HG03039 (cell line): ENCODE results near the gene OR5H15.
"Not testable (repeated sequence)": the region's sequence is repeated elsewhere in the genome, so short reads cannot be mapped to it uniquely, and the experiment has no call there.

Experiments
- ATAC-seq: cut with Tn5 transposase; IDR thresholded peaks from one replicate; pipeline ENCODE4 v1.9.1; 2021; ENCODE audit warnings: mild to moderate bottlenecking, moderate library complexity; ENCODE audit not compliant: unreplicated experiment

The OR5H15 gene

GRCh38 chr3:98166396-98166795 lies at the start of gene OR5H15:
Gene OR5H15, plus strand, starts transcription at chr3:98166696. Its CDS starts 2,004 bp downstream, at chr3:98168700.
- ATAC-seq = no peak

DNA sequence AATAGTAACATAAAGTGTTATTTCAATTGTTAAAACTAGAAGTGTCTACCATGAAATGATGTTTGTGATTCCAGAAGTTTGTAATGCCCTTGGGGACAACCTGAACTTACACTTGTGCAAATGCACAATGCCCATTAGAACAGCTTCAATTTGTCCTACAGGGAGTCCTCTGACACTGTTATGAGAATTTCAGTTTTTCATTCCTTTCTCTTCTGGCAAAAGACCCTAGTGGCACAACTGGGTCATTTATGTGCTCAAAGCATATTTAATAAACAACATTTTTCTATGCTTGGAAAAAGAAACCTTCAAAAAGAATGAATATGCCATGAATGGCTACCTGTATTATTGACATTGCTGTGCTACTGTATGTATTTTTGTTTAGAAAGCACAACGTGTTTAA lies 36.1 kb upstream of the OR5H15 start, which contains the start of gene OR5H1:
Gene OR5H1, plus strand, starts transcription at position 301 of the 400 bp plus-strand sequence. CDS start 1,977 bp downstream, outside the sequence.
- no peak for ATAC-seq

- ATAC-seq = no peak
These were observed 29.9 kb upstream of the OR5H15 start for GRCh38 chr3:98136631-98137030.

- ATAC-seq = not testable (repeated sequence)
These were observed 28.5 kb upstream of the OR5H15 start for GRCh38 chr3:98137826-98138557.

DNA sequence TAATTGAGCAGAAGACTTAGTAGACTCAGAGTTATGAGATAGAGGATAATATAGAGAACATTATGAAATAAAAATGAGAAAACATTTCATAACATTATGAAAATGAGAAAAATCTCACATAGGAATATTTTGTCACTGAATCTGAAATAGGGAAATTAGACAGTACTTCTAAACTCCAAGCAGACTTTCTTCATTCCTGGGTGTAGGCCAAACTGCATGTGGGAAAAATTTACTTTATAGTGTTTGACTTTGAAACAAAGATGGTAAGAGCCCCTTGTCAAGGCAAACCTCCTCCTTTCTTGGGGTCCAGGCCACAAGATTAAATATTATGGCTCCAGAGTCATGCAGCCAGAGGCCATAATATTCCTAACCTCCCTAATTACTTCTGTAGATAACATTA lies 26.0 kb upstream of the OR5H15 start:
- no peak for ATAC-seq

GRCh38 chr3:98147179-98147578 lies 19.3 kb upstream of the OR5H15 start, which contains the start of gene OR5H14:
Gene OR5H14, plus strand, starts transcription at chr3:98147479. Its CDS starts 1,907 bp downstream, at chr3:98149386.
- ATAC-seq = no peak

DNA sequence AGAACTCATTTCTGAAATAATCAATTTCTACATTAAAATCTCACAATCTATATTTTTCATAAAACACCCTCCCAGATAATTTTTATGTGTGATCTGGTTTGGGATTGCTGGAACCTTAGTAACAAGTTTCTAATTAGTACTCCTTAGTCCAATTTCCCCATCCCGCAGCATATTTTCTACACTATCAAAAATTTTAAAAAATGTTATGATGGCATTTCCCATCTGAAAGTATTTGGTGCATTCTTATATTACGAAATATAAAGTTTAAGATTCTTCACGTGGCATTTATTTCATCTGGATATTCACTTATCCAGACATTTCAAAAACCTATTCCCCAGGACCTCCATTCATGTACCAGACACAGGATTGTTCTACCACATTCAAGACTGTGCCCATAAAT lies 17.7 kb upstream of the OR5H15 start:
- no peak for ATAC-seq

DNA sequence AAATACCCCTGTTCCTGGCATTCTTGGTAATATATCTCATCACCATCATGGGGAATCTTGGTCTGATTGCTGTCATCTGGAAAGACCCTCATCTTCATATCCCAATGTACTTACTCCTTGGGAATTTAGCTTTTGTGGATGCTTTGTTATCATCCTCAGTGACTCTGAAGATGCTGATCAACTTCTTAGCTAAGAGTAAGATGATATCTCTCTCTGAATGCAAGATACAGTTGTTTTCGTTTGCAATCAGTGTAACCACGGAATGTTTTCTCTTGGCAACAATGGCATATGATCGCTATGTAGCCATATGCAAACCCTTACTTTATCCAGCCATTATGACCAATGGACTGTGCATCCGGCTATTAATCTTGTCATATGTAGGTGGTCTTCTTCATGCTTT lies 17.0 kb upstream of the OR5H15 start:
- ATAC-seq = not testable (repeated sequence)

DNA sequence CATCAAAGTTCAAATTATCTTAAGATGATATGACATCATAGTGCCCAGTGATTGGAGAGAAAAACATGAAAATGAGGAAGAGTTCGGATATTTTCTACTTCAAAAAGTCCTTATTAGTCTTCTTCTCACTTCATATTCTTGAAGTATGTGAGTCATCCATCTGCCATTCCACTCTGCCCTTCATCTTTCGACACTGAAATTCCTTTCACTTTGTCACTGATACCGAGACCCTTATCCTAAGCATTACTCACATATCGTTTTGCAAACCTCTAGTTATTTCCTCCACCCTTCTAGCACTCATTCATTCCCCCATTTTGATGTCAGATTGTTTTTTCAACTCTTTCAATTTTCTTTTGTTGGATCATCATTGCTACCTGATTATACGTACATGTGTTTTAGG lies 15.3 kb upstream of the OR5H15 start:
- no peak for ATAC-seq

DNA sequence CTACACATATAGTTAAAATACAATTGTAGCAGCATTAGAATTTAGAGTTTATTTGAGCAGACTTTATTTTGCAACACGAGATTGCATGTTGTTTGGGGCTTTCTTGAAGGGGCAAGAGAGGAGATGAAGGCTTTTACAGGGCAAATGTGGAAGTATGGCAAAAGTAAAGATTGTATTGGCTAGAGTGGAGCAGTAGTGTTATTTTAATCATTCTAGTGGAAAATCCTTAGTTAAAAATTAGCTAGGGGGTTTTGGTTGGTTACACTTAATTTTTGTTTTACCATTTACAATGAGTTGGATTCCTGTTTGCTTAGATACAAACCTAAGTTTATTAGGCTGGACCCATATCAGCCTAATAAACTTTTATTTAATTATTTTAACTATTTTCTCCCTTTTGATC lies 4.6 kb downstream of the OR5H15 start:
- no peak for ATAC-seq

- no peak for ATAC-seq
These were observed 6.1 kb downstream of the OR5H15 start for GRCh38 chr3:98172621-98173020.

DNA sequence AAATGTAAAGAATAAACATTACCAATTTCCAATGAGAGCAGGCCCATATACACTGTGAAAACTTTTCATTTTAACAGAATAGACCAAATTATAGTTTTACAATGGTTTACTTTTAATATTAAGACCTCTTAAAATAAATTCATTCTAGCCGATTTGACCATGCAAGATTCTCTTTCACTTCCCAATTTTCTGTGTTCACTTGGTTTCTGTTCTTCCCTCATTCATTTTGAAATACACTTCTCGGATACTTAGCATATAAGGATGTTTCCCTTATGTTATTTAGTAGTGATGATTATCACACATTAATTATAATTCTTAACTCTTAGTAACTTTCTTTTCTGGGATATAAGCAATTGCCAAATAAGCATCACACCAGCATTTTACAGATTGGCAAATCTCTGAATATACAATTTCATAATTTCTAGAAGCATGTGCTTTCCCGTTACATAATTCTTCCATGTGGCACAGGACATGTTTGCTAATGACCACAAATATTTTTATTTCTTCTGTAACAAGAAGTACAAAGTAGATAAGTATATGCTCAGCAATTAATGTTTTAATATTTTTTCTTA lies 13.9 kb downstream of the OR5H15 start:
- no peak for ATAC-seq

DNA sequence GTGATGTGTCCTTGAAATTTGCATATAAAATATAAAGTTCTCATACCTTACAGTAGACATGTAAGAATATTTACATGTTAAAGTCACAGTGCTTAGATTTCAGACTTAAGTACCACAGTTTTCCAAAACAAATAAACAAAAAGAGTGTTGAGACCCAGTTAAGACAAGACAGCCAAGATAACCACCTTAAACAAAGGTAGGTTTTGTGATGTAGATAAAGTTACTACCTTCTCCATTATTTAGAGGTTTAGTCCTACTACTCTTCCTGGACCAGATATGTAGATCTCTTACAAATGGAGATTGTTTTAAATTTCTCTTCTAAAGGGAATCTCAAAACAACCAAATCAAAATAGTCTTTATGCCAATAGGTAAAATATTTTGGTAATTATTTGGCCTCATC lies 15.7 kb downstream of the OR5H15 start:
- ATAC-seq = no peak

DNA sequence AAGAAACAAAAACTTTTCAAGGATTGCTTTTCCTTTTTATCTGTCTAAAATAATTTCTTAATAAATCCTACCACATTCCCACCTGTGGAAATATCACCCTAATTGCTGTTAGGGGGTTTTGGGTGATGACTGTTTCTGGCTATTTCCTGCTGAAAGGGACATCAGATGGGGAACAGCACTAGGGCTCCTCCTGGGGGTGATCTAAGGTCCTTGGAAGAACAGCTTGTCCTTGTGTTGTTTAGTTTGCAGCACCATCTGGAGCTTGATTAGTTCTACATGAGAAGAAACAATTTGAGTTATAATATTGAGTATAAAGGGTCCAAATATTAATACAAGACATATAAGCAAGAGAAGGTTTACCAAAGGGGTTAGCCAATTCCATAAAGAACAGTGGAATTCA lies 18.7 kb downstream of the OR5H15 start:
- no peak for ATAC-seq

DNA sequence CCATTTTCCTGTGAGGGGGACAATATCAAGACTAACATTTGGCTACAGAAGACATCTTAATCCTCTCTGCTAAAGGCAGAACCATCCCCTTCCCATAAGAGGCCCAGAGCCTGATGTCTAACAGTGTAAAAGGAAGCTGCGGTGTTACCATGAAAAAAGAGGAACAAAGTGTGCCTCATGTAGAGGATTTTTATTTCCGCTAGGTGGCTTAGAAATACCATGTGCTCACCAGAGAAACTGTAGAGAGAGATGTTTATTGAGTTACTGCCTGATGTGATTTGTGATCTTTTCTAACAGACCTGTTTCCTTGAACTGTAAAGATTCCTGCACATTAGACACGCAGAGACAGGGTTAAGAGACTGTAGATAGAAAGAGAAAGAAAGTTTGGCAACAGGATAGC lies 22.0 kb downstream of the OR5H15 start:
- no peak for ATAC-seq

- not testable (repeated sequence) for ATAC-seq
These were observed 24.4 kb downstream of the OR5H15 start for GRCh38 chr3:98190911-98191310.

DNA sequence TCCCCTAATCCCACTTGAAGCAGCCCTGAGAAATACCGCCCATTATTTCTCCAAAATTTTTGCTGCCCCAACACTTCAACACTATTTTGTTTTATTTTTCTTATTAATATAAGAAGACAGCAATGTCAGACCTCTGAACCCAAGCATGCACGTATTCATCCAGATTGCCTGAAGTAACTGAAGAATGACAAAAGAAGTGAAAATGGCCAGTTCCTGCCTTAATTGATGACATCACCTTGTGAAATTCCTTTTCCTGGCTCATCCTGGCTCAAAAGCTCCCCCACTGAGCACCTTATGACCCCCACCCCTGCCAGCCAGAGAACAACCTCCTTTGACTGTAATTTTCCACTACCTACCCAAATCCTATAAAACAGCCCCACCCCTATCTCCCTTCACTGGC lies 29.8 kb downstream of the OR5H15 start:
- ATAC-seq = not testable (repeated sequence)

GRCh38 chr3:98199020-98199419 lies 32.5 kb downstream of the OR5H15 start:
- ATAC-seq = no peak

- no peak for ATAC-seq
These were observed 42.7 kb downstream of the OR5H15 start for GRCh38 chr3:98209244-98209643.

- ATAC-seq = no peak
These were observed 46.8 kb downstream of the OR5H15 start for GRCh38 chr3:98213276-98213675.

- no peak for ATAC-seq
These were observed 48.6 kb downstream of the OR5H15 start for GRCh38 chr3:98215051-98215450.
